NCI-H1105 (cell line): ENCODE data around the gene CNIH4.
"Not testable (repeated sequence)": the region's sequence is repeated elsewhere in the genome, so short reads cannot be mapped to it uniquely, and the experiment has no call there.

ENCODE experiments used
- DNase-seq: peaks from one replicate; lab custom pipeline; 2025; lab: John Stamatoyannopoulos, UW

The CNIH4 gene

DNA sequence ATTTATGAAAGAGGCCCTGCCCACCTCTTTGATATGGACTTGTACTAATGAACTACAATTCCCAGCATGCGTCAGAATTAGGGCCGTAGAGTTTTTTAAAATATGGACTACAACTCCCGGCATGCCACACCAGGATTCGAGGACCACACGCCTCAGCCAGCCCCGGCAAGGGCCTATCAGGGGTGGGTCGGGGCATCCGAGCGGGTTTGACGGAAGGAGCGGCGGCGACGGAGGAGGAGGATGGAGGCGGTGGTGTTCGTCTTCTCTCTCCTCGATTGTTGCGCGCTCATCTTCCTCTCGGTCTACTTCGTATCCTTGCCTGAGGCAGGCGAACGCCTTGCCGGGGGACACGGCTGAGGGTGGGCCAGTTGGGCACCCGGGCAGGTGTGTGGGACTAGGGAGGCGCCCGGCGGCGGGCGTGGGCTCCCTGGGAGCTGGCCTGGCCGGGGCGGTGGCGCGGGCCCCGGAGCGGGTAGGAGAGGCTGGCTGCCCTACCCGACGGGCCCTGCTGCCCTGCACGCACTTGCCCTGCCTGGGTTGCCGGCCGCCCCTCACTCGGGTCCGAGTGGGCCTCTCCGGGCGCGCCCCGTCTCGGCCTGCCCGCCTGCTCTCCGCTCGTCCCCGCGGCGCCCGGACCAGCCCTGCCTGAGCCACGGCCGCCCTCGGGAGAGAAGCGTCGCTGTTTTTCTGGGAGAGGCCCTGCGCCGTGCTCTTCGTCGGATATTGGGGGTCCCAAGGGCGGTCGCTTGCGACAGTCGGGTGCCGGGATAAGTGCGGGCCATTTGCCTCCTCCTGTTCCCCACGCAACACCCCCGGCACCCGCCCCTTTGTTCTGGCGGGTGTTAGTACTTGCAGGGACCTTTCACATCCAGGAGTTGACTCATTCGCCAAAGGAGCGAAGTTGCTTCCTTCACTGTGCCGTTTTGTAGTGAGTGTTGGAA lies at the start of gene CNIH4:
Gene CNIH4 (plus strand): TSS at position 195 of the 941 bp plus-strand sequence. CDS start 46 bp downstream, at position 241.
- DNase-seq, result peak; percentile 97

GRCh38 chr1:224308064-224308463 lies 48.6 kb upstream of the CNIH4 start:
- no peak for DNase-seq

DNA sequence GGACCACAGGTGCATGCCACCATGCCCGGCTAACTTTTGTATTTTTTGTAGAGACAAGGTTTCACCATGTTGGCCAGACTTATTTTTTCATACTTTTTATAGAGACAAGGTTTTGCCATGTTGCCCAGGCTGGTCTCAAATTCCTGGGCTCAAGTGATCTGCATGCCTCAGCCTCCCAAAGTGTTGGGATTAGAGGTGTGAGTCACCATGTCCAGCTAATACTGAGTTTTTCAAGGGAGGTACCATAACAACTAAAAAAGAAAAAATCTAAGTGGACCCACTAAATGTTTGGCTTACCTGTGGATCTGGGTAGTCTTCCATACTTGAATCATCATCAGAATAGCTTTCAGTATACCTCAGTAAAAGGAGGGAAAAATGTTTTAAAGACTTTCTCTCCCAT lies 45.2 kb upstream of the CNIH4 start:
- not testable (repeated sequence) for DNase-seq

- DNase-seq, result no peak
Measured at GRCh38 chr1:224312025-224312424, 44.7 kb upstream of the CNIH4 start.

GRCh38 chr1:224317383-224318045 lies 39.2 kb upstream of the CNIH4 start:
- peak; percentile 47 for DNase-seq

DNA sequence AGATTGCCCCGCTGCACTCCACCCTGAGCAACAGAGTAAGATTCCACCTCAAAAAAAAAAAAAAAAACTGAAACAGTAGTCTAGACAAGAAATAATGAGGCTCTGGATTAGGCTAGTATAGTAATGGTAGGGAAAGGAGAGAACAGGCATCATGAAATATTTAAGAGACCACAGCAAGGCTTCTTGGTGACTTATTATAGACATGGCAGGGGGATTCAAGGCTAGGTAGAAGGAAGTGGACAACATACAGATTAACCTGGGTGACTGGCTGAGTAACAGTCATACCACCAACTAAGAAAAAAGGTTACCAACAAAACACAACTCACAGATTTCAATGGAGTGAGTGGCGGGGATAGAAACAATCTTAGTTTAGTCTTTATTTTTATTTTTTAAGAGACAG lies 35.0 kb upstream of the CNIH4 start:
- DNase-seq, result no peak

DNA sequence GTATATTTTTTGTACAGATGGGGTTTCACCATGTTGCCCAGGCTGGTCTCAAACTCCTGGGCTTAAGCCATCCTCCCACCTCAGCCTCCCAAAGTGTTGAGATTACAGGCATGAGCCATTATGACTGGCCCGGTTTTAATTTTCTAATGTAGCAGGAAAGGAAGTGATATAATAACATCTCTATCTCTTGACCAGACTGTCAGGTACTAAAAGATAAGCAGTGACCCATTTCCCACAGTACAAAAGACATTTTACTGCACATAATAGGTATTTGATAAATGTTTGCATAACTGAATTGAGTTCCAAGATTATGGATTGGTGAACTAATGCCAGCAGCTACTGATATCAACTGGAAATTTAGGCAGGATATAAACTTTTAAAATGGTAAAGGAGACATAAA lies 30.7 kb upstream of the CNIH4 start:
- DNase-seq, result no peak

DNA sequence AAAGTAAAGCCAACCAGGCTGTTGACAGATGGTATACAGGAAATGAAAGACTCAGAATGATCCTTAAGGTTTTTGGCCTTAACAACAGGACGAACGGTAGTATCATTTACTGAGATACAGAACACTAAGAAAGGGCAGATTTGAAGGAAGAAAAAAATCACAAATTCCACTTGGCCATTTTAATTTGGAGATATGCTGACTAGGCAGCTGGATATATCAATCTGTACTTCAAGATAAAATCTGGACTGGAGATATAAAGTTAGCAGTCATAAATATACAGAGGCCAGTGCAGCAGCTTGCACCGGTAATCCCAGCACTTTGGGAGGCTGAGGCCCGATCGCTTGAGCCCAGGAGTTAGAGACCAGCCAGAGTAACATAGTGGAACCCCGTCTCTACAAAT lies 28.0 kb upstream of the CNIH4 start:
- no peak for DNase-seq

DNA sequence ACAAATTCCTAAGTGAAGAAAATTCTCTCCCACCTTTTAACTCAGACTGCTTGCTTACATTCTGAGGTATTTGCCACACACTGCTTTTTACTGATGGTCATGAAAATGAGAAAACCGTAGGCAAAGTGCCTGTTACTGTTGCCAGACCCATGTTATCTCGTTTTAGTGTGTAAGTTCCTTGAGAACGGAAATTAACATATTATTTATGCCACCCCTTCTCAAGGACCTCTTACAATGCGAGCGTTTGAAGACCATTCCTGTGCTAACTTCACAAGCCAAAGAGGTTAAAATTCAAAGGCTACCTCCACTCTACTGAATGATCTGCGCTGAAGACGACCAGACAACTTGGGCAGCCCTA lies 27.2 kb upstream of the CNIH4 start:
- DNase-seq, result no peak

DNA sequence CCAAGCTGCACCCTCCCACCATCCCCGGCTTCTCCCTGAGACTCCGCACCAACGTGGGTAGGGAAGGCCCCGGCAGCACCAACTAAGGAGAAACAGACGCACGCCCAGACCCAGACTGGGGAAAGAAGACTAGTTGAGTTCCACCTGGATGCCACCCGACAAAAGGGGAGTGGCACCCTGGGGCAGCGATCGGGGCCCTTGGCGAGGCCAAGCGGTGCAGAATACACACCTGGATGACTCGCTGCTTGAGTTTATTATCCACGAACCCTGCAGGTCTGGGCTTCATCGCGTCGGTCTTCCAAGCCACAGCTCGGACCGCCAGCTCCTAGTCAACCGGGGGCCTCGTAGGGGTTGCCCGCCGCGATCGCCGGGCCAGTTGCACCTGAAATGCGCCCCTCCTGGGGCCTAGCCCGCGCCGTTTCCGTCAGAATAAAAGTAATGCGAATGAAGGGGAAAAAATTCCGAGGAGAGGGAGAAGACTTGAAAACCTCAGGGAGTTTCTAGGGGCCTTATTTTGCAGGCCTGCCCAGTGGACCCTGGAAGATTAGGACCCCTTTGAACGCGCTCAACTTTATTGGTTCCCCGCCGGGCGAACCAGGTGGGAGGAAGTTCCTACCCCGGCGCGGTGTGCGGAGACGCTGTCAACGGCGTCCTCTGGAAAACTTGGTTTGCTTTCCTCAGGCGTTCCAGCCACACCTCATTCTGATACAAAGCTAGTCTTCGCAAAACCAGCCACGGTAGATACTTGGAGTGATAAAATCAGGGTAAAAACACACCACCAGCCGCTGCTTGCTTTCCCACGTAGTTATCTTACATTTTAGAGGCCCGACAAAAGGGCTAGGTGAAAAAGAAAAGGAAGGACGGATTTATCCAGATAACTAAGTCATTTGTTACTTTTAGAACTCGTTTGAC lies 26.6 kb upstream of the CNIH4 start, which contains the start of gene NVL:
Gene NVL (minus strand): TSS at position 331 of the 912 bp plus-strand sequence. CDS start 45 bp downstream, at position 286.
- peak; percentile 87 for DNase-seq

DNA sequence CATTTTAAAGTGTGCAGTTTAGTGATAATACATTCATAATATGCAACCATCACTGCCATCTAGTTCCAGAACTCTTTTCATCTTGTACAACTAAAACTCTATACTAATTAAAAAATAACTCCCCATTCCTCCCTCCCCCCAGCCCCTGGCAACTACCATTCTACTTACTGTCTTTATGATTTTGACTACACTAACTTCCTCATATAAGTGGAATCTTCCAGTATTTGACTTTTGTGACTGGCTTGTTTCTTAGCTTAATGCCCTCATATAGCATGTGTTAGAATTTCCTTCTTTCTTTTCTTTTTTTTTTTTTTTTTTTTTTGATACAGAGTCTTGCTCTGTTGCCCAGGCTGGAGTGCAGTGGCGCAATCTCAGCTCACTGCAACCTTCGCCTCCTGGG lies 25.4 kb upstream of the CNIH4 start:
- no peak for DNase-seq

GRCh38 chr1:224331824-224332223 lies 24.9 kb upstream of the CNIH4 start:
- DNase-seq, result no peak

- DNase-seq, result peak; percentile 45
Measured at GRCh38 chr1:224333309-224333926, 23.3 kb upstream of the CNIH4 start.

DNA sequence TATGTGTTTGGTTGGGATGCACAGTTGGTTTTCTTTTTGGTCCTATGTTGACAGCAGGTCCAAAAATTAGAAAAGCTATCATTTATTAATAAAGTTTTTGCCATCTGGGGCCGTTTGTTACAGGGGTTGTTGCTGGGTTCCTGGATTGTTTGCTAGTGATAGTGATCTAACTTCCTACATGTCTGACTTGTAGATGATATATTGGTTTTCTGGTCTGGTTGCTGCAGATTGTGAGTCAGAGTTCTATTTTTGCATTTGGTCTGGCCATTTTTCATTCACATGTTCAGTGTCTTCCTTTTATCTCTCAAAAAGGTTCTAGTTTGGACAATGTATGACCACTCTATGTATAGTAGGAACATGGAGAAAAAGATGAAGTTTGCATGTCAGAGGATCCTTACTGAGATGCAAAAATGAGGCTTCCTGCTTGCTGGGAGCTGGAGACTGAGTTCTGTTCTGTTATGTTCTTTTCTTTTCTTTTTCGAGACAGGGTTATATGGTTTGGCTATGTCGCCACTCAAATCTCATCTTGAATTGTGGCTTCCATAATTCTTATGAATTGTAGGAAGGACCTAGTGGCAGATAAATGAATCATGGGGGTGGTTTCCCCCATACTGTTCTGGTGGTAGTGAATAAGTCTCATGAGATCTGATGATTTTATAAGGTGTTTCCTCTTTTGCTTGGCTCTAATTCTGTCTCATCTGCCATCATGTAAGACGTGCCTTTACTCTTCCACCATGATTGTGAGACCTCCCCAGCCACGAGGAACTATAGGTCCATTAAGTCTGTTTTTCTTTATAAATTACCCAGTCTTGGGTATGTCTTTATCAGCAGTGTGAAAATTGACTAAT lies 22.5 kb upstream of the CNIH4 start:
- no peak for DNase-seq

DNA sequence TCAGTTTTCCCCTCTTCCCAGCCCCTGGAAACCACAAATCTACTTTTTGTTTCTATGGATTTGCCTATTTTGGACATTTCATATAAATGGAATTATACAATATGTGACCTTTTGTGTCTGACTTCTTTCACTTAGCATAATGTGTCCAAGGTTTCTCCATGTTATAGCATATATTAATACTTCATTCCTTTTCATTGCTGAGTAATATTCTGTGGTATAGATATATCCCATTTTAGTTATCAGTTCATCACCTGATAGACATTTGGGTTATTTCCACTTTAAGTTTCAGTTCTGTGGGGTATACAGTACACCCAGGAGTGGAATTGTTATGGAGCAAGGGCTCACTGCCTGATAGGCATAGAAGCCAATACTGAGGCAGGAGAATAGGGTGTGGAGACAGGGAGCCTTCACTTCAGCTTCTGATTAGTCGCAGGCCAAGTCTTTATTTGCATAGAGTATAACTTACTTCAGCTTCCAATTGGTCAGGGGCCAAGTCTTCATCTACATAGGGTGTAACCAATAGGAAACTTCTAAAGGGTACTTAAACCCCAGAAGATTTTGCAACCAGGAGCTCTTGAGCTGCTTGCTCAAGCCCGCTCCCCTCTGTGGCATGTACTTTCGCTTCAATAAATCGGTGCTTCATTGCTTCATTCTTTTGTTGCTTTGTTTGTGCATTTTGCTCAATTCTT lies 18.4 kb upstream of the CNIH4 start:
- DNase-seq, result no peak

DNA sequence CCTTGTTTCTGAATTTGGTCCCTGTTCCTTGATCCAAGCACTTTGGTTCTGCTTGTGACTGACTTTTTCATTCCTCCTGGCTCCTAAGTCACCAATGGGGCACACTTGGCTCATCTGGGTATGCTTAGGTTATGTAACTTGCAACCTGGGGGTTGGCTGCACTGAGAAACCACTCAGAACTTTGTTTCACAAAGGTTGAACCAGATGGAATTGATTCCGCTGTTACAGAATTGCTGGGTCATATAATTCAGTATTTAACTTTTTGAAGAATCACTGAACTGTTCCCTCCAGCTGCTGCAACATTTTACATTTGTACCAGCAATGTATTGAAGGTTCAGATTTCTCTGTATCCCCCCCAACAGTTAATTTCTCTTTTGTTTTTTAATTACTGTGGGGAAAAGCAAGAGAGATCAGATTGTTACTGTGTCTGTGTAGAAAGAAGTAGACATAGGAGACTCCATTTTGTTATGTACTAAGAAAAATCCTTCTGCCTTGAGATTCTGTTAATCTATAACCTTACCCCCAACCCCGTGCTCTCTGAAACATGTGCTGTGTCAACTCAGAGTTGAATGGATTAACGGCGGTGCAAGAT lies 17.1 kb upstream of the CNIH4 start:
- no peak for DNase-seq

- DNase-seq, result not testable (repeated sequence)
Measured at GRCh38 chr1:224340453-224341384, 16.0 kb upstream of the CNIH4 start.

- no peak for DNase-seq
Measured at GRCh38 chr1:224343679-224344078, 13.0 kb upstream of the CNIH4 start.

DNA sequence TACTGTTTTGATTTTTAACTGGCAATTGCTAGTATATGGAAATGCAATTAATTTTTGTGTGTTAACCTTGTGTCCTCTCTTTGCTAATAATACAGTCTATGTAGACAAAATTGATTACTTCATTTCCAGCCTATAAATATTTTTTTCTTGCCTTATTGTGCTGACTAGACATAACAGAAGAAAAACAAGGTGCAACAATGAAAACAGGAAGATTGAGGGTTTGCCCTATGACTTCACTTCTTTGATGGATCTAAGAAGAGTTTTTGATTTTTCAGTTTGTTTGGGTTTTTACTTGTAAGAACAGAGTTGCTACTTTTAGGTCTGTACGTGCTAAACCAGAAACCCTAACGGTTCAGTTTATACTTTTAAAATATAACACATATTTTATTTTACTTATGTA lies 8.5 kb upstream of the CNIH4 start:
- DNase-seq, result no peak
